IPS DF 6.9 (cell line): ENCODE measurements around the gene FAM237B.

Source experiments
- DNase-seq: peaks from one replicate; pipeline ENCODE4 v3.0.0-alpha.2; 2013; ENCODE audit warnings: low read depth, low spot score
- H3K27ac ChIP-seq: one replicate; pipeline ENCODE4 v1.5.1; 2013; ENCODE audit warnings: low read length, control low read depth
- H3K27me3 ChIP-seq: 2 replicates; pipeline ENCODE4 v1.6.1; 2013; ENCODE audit warnings: mild to moderate bottlenecking, low read length; ENCODE audit not compliant: control insufficient read depth, insufficient read depth
- H3K36me3 ChIP-seq: 2 replicates; pipeline ENCODE4 v1.6.1; 2013; ENCODE audit warnings: low read length; ENCODE audit not compliant: control insufficient read depth, insufficient read depth
- H3K4me1 ChIP-seq: 2 replicates; pipeline ENCODE4 v1.6.1; 2013; ENCODE audit warnings: low read length; ENCODE audit not compliant: control insufficient read depth, insufficient read depth
- H3K4me3 ChIP-seq: 2 replicates; pipeline ENCODE4 v1.5.1; 2013; ENCODE audit warnings: mild to moderate bottlenecking, low read length
- H3K9me3 ChIP-seq: 2 replicates; pipeline ENCODE4 v1.6.1; 2013; ENCODE audit warnings: low read length, inconsistent platforms; ENCODE audit not compliant: control insufficient read depth, insufficient read depth
- WGBS: extraction: QIAGEN DNeasy Blood & Tissue Kit; methylation state at CpG from one replicate; pipeline ENCODE4 v1.1.7; 2013; ENCODE audit warnings: mixed read lengths, missing lambda C conversion rate; ENCODE audit not compliant: insufficient read length, insufficient coverage; 5-methylcytosine and 5-hydroxymethylcytosine counted together

FAM237B gene

GRCh38 chr7:90298145-90299038 lies 22.7 kb downstream of the FAM237B start:
- H3K9me3 ChIP-seq = no peaks in the 10 kb centered on the region
- no peaks in the 10 kb centered on the region for H3K27me3 ChIP-seq
- H3K27ac ChIP-seq = no peak overlapping the region
- no peak overlapping the region for H3K4me3 ChIP-seq
- no peaks in the 10 kb centered on the region for H3K4me1 ChIP-seq
- no peak for DNase-seq
- no CpG with 5 or more reads among the region's 5 CpGs for WGBS
- no peaks in the 10 kb centered on the region for H3K36me3 ChIP-seq

- H3K4me3 ChIP-seq = no peak overlapping the region
- DNase-seq = no peak
- H3K27ac ChIP-seq = no peak overlapping the region
- no CpG with 5 or more reads among the region's 3 CpGs for WGBS
- H3K27me3 ChIP-seq = no peaks in the 10 kb centered on the region
- no peaks in the 10 kb centered on the region for H3K9me3 ChIP-seq
- no peaks in the 10 kb centered on the region for H3K4me1 ChIP-seq
- no peaks in the 10 kb centered on the region for H3K36me3 ChIP-seq
These were observed 30.6 kb downstream of the FAM237B start for GRCh38 chr7:90290244-90291113.

GRCh38 chr7:90288154-90288553 lies 33.0 kb downstream of the FAM237B start:
- WGBS = no CpG with 5 or more reads among the region's 3 CpGs
- H3K4me1 ChIP-seq = no peaks in the 10 kb centered on the region
- H3K9me3 ChIP-seq = no peaks in the 10 kb centered on the region
- DNase-seq = no peak
- H3K27ac ChIP-seq = no peak overlapping the region
- H3K36me3 ChIP-seq = no peaks in the 10 kb centered on the region
- H3K27me3 ChIP-seq = no peaks in the 10 kb centered on the region
- H3K4me3 ChIP-seq = no peak overlapping the region

GRCh38 chr7:90276033-90276728 lies 44.9 kb downstream of the FAM237B start:
- no CpG with 5 or more reads among the region's 5 CpGs for WGBS
- no peaks in the 10 kb centered on the region for H3K4me1 ChIP-seq

GRCh38 chr7:90274161-90274560 lies 46.9 kb downstream of the FAM237B start:
- H3K27ac ChIP-seq = no peak overlapping the region
- no peak overlapping the region for H3K4me3 ChIP-seq
- no peaks in the 10 kb centered on the region for H3K4me1 ChIP-seq
- H3K27me3 ChIP-seq = no peaks in the 10 kb centered on the region
- H3K9me3 ChIP-seq = no peaks in the 10 kb centered on the region
- DNase-seq = no peak
- no peaks in the 10 kb centered on the region for H3K36me3 ChIP-seq

More at GRCh38 chr7:90276033-90276728, 44.9 kb downstream of the FAM237B start:
- Histone ChIP-seq H3K27me3 (no peaks in the 10 kb centered on the region), H3K36me3 (no peaks in the 10 kb centered on the region), H3K9me3 (no peaks in the 10 kb centered on the region), H3K4me3 (no peak overlapping the region), H3K27ac (no peak overlapping the region)
- DNase-seq = no peak

GRCh38 chr7:90272242-90272641 lies 48.9 kb downstream of the FAM237B start:
- Histone ChIP-seq H3K9me3 (no peaks in the 10 kb centered on the region), H3K4me3 (no peak overlapping the region), H3K27ac (no peak overlapping the region), H3K27me3 (no peaks in the 10 kb centered on the region), H3K4me1 (no peaks in the 10 kb centered on the region), H3K36me3 (no peaks in the 10 kb centered on the region)
- WGBS = no CpG with 5 or more reads among the region's 2 CpGs
- DNase-seq = no peak

GRCh38 chr7:90271753-90272152 lies 49.4 kb downstream of the FAM237B start:
- no peak overlapping the region for H3K4me3 ChIP-seq
- H3K4me1 ChIP-seq = no peaks in the 10 kb centered on the region
- no peaks in the 10 kb centered on the region for H3K27me3 ChIP-seq
- H3K9me3 ChIP-seq = no peaks in the 10 kb centered on the region
- no peak for DNase-seq
- no peak overlapping the region for H3K27ac ChIP-seq
- no peaks in the 10 kb centered on the region for H3K36me3 ChIP-seq
- WGBS = no CpG with 5 or more reads among the region's 2 CpGs

GRCh38 chr7:90270431-90271178 lies 50.5 kb downstream of the FAM237B start:
- Histone ChIP-seq H3K27ac (no peak overlapping the region), H3K9me3 (no peaks in the 10 kb centered on the region), H3K27me3 (no peaks in the 10 kb centered on the region), H3K4me3 (no peak overlapping the region), H3K4me1 (no peaks in the 10 kb centered on the region), H3K36me3 (no peaks in the 10 kb centered on the region)
- 100% methylated on average over 1 of the region's 2 CpGs for WGBS
- DNase-seq = no peak

- Histone ChIP-seq H3K27me3 (no peaks in the 10 kb centered on the region), H3K4me1 (no peaks in the 10 kb centered on the region), H3K9me3 (no peaks in the 10 kb centered on the region), H3K36me3 (no peaks in the 10 kb centered on the region), H3K4me3 (no peak overlapping the region), H3K27ac (no peak overlapping the region)
- DNase-seq = no peak
- no CpG with 5 or more reads among the region's 1 CpG for WGBS
These were observed 51.9 kb downstream of the FAM237B start for GRCh38 chr7:90269163-90269562.
